Neural progenitor cell (in vitro differentiated cells): ENCODE results near the gene ESPN.

Experiments used
- EZH2 ChIP-seq: fragments of 200-600 bp; sonication (generic); IDR thresholded peaks from 2 replicates; pipeline ENCODE4 v1.6.1; 2017; ENCODE audit warnings: antibody characterized with exemption, mild to moderate bottlenecking, moderate library complexity
- EZH2phosphoT487 ChIP-seq: fragments of 200-600 bp; sonication (generic); IDR thresholded peaks from 2 replicates; pipeline ENCODE4 v1.6.1; 2017; ENCODE audit warnings: antibody characterized with exemption
- TF ChIP-seq, protein P1 (sequence below): fragments of 200-600 bp; sonication (generic); IDR thresholded peaks from 2 replicates; pipeline ENCODE4 v1.5.1; 2017; ENCODE audit warnings: antibody characterized with exemption, mild to moderate bottlenecking

DNA sequence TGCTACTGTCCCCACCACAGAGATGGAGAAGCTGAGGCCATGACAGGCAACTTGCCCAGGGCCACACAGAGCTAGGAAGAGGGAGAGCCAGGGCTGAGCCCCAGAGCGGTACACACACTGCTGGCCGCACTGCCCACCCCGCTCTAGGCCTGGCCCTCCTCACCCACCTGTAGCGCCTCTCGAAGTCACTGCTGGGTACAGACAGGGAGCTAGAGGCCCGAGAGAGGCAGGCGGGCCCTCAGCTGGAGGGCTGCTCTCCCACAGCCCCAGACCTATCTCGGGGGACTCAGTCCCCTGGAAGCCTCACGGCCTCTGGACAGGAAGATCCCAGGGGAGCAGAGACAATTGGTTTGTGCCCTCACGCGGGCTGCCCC is 84.2 kb downstream of the ESPN start:
- TF ChIP-seq, protein P1, sequence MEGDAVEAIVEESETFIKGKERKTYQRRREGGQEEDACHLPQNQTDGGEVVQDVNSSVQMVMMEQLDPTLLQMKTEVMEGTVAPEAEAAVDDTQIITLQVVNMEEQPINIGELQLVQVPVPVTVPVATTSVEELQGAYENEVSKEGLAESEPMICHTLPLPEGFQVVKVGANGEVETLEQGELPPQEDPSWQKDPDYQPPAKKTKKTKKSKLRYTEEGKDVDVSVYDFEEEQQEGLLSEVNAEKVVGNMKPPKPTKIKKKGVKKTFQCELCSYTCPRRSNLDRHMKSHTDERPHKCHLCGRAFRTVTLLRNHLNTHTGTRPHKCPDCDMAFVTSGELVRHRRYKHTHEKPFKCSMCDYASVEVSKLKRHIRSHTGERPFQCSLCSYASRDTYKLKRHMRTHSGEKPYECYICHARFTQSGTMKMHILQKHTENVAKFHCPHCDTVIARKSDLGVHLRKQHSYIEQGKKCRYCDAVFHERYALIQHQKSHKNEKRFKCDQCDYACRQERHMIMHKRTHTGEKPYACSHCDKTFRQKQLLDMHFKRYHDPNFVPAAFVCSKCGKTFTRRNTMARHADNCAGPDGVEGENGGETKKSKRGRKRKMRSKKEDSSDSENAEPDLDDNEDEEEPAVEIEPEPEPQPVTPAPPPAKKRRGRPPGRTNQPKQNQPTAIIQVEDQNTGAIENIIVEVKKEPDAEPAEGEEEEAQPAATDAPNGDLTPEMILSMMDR: no peak
- TF ChIP-seq EZH2 (no peak), EZH2phosphoT487 (no peak)
